ENCODE measurements around the gene SDCCAG8. TPM values are rescaled to one million over a fixed set of nuclear protein-coding genes. Genes with fewer than 3 reads are reported as not detected.

SDCCAG8 gene
- total and polyA plus RNA-seq, 2 donors from 2014 or later: 29.6 to 53.2 TPM

GRCh38 chr1:243216741-243217140 is 39.1 kb upstream of the SDCCAG8 start:
- no peak overlapping the region for H3K4me3 ChIP-seq (ENCODE audit: low read length in 3 of 3)
- FAIRE-seq (no peak), DNase-seq (no peak)
- no peaks in the 10 kb centered on the region for H3K27me3 ChIP-seq (ENCODE audit: control insufficient read depth, insufficient read depth, low read length)
- no peak overlapping the region for H3K27ac ChIP-seq (ENCODE audit: low read depth in 2 of 2, low read length in 2 of 2)
- peaks cover 0 to 4% (median 0%) of the 10 kb centered on the region in 3 donors for H3K36me3 ChIP-seq (ENCODE audit: control insufficient read depth in 2 of 3, insufficient read depth in 3 of 3, low read length in 3 of 3)
- H3K4me1 ChIP-seq (ENCODE audit: control insufficient read depth in 2 of 3, insufficient read depth in 2 of 3, low read depth in 1 of 3, low read length in 3 of 3): no peaks in the 10 kb centered on the region
- no peaks in the 10 kb centered on the region for H3K9me3 ChIP-seq (ENCODE audit: control insufficient read depth in 2 of 3, insufficient read depth in 1 of 3, low read length in 3 of 3)
- no peak for TF ChIP-seq CTCF (IDR thresholded peaks at IDR 0.05; ENCODE audit: borderline replicate concordance, extremely low read depth, insufficient read depth)
- no peak overlapping the region for H3K9ac ChIP-seq (ENCODE audit: low read length in 3 of 3)
- intact Hi-C loops (cut with DNase I): no loop called here

- Histone ChIP-seq H3K9me3 (ENCODE audit: control insufficient read depth in 2 of 3, insufficient read depth in 1 of 3, low read length in 3 of 3) (no peaks in the 10 kb centered on the region), H3K9ac (ENCODE audit: low read length in 3 of 3) (no peak overlapping the region), H3K27me3 (ENCODE audit: control insufficient read depth, insufficient read depth, low read length) (no peaks in the 10 kb centered on the region), H3K4me1 (ENCODE audit: control insufficient read depth in 2 of 3, insufficient read depth in 2 of 3, low read depth in 1 of 3, low read length in 3 of 3) (no peaks in the 10 kb centered on the region), H3K4me3 (ENCODE audit: low read length in 3 of 3) (no peak overlapping the region), H3K36me3 (ENCODE audit: control insufficient read depth in 2 of 3, insufficient read depth in 3 of 3, low read length in 3 of 3) (peaks cover 0 to 4% (median 0%) of the 10 kb centered on the region in 3 donors), H3K27ac (ENCODE audit: low read depth in 2 of 2, low read length in 2 of 2) (no peak overlapping the region)
- no peak for TF ChIP-seq CTCF (IDR thresholded peaks at IDR 0.05; ENCODE audit: borderline replicate concordance, extremely low read depth, insufficient read depth)
- no peak for FAIRE-seq
- DNase-seq: no peak
- intact Hi-C loops (cut with DNase I): no loop called here
These were observed 38.5 kb upstream of the SDCCAG8 start for GRCh38 chr1:243217349-243217748.

- Histone ChIP-seq H3K36me3 (ENCODE audit: control insufficient read depth in 2 of 3, insufficient read depth in 3 of 3, low read length in 3 of 3) (peaks cover 0 to 4% (median 0%) of the 10 kb centered on the region in 3 donors), H3K4me3 (ENCODE audit: low read length in 3 of 3) (no peak overlapping the region), H3K9me3 (ENCODE audit: control insufficient read depth in 2 of 3, insufficient read depth in 1 of 3, low read length in 3 of 3) (no peaks in the 10 kb centered on the region), H3K27ac (ENCODE audit: low read depth in 2 of 2, low read length in 2 of 2) (no peak overlapping the region), H3K9ac (ENCODE audit: low read length in 3 of 3) (no peak overlapping the region), H3K27me3 (ENCODE audit: control insufficient read depth, insufficient read depth, low read length) (no peaks in the 10 kb centered on the region), H3K4me1 (ENCODE audit: control insufficient read depth in 2 of 3, insufficient read depth in 2 of 3, low read depth in 1 of 3, low read length in 3 of 3) (no peaks in the 10 kb centered on the region)
- intact Hi-C loops (cut with DNase I): no loop called here
- DNase-seq (no peak), FAIRE-seq (no peak)
- no peak for TF ChIP-seq CTCF (IDR thresholded peaks at IDR 0.05; ENCODE audit: borderline replicate concordance, extremely low read depth, insufficient read depth)
These were observed 37.8 kb upstream of the SDCCAG8 start for GRCh38 chr1:243218059-243218458.

- DNase-seq (no peak), FAIRE-seq (no peak)
- H3K4me3 ChIP-seq (ENCODE audit: low read length in 3 of 3): no peak overlapping the region
- H3K27ac ChIP-seq (ENCODE audit: low read depth in 2 of 2, low read length in 2 of 2): no peak overlapping the region
- H3K9me3 ChIP-seq (ENCODE audit: control insufficient read depth in 2 of 3, insufficient read depth in 1 of 3, low read length in 3 of 3): peaks cover 0 to 21% (median 0%) of the 10 kb centered on the region in 3 donors
- no peak for TF ChIP-seq CTCF (IDR thresholded peaks at IDR 0.05; ENCODE audit: borderline replicate concordance, extremely low read depth, insufficient read depth)
- peaks cover 0 to 2% (median 0%) of the 10 kb centered on the region in 3 donors for H3K36me3 ChIP-seq (ENCODE audit: control insufficient read depth in 2 of 3, insufficient read depth in 3 of 3, low read length in 3 of 3)
- H3K9ac ChIP-seq (ENCODE audit: low read length in 3 of 3): no peak overlapping the region
- no peaks in the 10 kb centered on the region for H3K4me1 ChIP-seq (ENCODE audit: control insufficient read depth in 2 of 3, insufficient read depth in 2 of 3, low read depth in 1 of 3, low read length in 3 of 3)
- no peaks in the 10 kb centered on the region for H3K27me3 ChIP-seq (ENCODE audit: control insufficient read depth, insufficient read depth, low read length)
- intact Hi-C loops (cut with DNase I): no loop called here
These were observed 28.2 kb upstream of the SDCCAG8 start for GRCh38 chr1:243227622-243228021.

Measured in kidney (tissue), 14 donors.